GM06990 (cell line): ENCODE data around the gene HEPHL1.

ENCODE experiments used
- DNase-seq: peaks from one replicate; pipeline ENCODE4 v3.0.0-alpha.2; 2011; ENCODE audit not compliant: insufficient read length; ENCODE audit errors: extremely low read depth
- H3K27me3 ChIP-seq: replicated peaks from 2 replicates; pipeline ENCODE4 v1.6.0; 2011; ENCODE audit warnings: low read length; ENCODE audit not compliant: control insufficient read depth, insufficient read depth
- H3K36me3 ChIP-seq: 2 replicates; pipeline ENCODE4 v1.5.1; 2011; ENCODE audit warnings: low read length; ENCODE audit not compliant: control insufficient read depth, insufficient read depth
- H3K4me3 ChIP-seq: replicated peaks from 2 replicates; pipeline ENCODE4 v1.5.1; 2011; ENCODE audit warnings: low read depth, mild to moderate bottlenecking, control low read depth, low read length
- TF ChIP-seq, protein P1 (sequence below): IDR thresholded peaks from 2 replicates; pipeline ENCODE4 v1.5.1; 2011; ENCODE audit warnings: low read length, control low read depth, mild to moderate bottlenecking, inconsistent platforms; ENCODE audit not compliant: insufficient read depth, poor library complexity, severe bottlenecking

Gene HEPHL1

DNA sequence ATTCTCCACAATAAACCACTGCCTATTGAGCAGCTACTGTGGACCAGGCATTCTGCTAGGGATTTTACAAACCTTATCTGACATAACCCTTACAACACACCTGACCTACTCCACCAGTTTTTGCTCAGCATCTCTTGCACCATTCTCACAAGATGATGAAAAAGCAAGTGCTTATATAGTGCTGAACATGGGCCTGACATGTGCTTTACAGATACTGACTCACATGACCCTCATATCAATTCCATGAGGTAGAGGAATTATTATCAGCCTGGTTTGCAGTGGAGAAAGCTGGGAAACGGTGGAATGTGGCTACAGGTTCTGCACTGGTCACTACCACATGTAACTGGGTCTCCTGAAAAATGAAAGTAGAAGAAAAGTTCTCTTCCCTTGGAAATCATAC lies 69.9 kb downstream of the HEPHL1 start:
- no peaks in the 10 kb centered on the region for H3K27me3 ChIP-seq
- no peaks in the 10 kb centered on the region for H3K36me3 ChIP-seq
- TF ChIP-seq, protein P1, sequence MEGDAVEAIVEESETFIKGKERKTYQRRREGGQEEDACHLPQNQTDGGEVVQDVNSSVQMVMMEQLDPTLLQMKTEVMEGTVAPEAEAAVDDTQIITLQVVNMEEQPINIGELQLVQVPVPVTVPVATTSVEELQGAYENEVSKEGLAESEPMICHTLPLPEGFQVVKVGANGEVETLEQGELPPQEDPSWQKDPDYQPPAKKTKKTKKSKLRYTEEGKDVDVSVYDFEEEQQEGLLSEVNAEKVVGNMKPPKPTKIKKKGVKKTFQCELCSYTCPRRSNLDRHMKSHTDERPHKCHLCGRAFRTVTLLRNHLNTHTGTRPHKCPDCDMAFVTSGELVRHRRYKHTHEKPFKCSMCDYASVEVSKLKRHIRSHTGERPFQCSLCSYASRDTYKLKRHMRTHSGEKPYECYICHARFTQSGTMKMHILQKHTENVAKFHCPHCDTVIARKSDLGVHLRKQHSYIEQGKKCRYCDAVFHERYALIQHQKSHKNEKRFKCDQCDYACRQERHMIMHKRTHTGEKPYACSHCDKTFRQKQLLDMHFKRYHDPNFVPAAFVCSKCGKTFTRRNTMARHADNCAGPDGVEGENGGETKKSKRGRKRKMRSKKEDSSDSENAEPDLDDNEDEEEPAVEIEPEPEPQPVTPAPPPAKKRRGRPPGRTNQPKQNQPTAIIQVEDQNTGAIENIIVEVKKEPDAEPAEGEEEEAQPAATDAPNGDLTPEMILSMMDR = no peak
- no peak for DNase-seq
- no peak overlapping the region for H3K4me3 ChIP-seq

- no peaks in the 10 kb centered on the region for H3K27me3 ChIP-seq
- TF ChIP-seq, protein P1 = no peak
- no peaks in the 10 kb centered on the region for H3K36me3 ChIP-seq
- DNase-seq = no peak
- H3K4me3 ChIP-seq = no peak overlapping the region
Measured at GRCh38 chr11:94100253-94100652, 79.1 kb downstream of the HEPHL1 start.

DNA sequence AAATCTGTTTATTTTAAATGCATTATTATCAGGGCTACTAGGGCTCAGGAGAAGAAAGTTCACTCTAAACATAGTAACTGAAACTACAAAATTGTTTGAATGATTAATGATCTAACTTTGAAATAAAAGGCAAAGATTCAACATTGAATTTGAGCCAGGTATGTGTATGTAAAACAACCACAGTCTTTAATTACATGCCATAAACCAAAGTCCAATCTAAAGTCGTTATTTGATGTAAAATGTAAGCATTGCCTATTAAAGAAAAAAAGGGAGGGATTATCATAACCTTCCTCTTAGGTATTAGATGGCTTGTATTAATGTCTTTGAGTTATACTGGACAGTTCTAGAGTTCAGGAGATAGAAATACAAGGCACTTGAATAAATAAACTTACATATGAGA lies 82.3 kb downstream of the HEPHL1 start:
- Histone ChIP-seq H3K27me3 (no peaks in the 10 kb centered on the region), H3K4me3 (no peak overlapping the region), H3K36me3 (no peaks in the 10 kb centered on the region)
- TF ChIP-seq, protein P1 = no peak
- no peak for DNase-seq

DNA sequence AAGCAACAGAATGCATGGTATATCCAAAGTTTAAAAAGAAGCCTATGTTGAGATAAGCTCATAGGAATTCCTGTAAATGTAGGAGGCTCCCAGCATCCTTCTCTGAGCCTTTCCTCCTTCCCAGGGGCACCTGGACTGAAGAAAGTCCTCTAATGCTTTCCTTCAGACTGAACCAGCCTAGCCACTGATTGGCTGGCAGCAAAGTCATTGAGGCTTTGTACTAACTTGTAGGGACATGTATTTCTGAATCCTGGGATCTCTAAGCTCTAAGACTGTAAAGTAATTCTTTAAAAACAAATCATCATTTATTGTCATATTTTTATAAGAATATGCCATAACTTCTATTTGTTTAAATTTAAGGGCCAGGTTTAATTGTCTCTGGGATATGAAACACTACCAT lies 83.6 kb downstream of the HEPHL1 start:
- Histone ChIP-seq H3K4me3 (no peak overlapping the region), H3K27me3 (no peaks in the 10 kb centered on the region), H3K36me3 (no peaks in the 10 kb centered on the region)
- DNase-seq = no peak
- TF ChIP-seq, protein P1 = no peak

DNA sequence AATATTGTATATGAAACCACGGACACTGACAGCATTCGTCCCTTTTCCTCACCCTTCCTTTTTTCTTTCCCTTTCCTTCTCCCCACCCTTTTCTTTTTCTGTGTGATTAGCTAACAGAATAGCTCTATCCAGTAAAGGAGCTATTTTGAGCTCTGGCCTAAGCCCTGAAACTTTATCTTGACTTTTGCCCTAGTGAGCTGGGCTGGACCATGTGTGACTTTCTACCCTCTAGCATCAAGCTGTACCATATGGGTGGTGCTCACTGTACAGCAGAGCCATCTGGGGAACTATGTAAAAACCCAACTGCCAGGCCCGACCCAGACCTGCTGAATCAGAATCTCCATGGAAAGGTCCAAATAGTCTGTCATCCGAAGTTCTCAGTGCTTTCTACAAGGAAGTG lies 85.6 kb downstream of the HEPHL1 start:
- no peaks in the 10 kb centered on the region for H3K36me3 ChIP-seq
- TF ChIP-seq, protein P1 = no peak
- DNase-seq = no peak

GRCh38 chr11:94107363-94107762 lies 86.2 kb downstream of the HEPHL1 start:
- no peak for DNase-seq
- TF ChIP-seq, protein P1 = no peak
- Histone ChIP-seq H3K36me3 (no peaks in the 10 kb centered on the region), H3K4me3 (no peak overlapping the region), H3K27me3 (no peaks in the 10 kb centered on the region)

More for the DNA sequence above, 85.6 kb downstream of the HEPHL1 start:
- H3K27me3 ChIP-seq = no peaks in the 10 kb centered on the region
- no peak overlapping the region for H3K4me3 ChIP-seq
